Neural cell (in vitro differentiated cells): Measurements from ENCODE around the gene TGFBI. TPM values are rescaled to one million over a fixed set of nuclear protein-coding genes. Genes with fewer than 3 reads are reported as not detected.

Experiments
- H2AFZ ChIP-seq: fragments of 200-600, 300-800 bp; sonication (generic), shearing (Covaris generic); 2 replicates; pipeline ENCODE4 v1.6.0; 2014; ENCODE audit warnings: low read depth, mild to moderate bottlenecking, antibody characterized with exemption, low read length, moderate library complexity
- H3F3A ChIP-seq: fragments of 200-600 bp; shearing (Covaris generic); 2 replicates; pipeline ENCODE4 v1.6.1; 2016; ENCODE audit warnings: mild to moderate bottlenecking, moderate library complexity, mixed read lengths, antibody characterized with exemption, low read length; ENCODE audit not compliant: insufficient read depth, poor library complexity, severe bottlenecking
- H3K27ac ChIP-seq: fragments of 200-600, 300-800 bp; sonication (generic), shearing (Covaris generic); 2 replicates; pipeline ENCODE4 v1.5.1; 2014; ENCODE audit warnings: mild to moderate bottlenecking, low read length, moderate library complexity
- H3K27me3 ChIP-seq: fragments of 300-800, 200-600 bp; sonication (generic), shearing (Covaris generic); 2 replicates; pipeline ENCODE4 v1.6.0; 2014; ENCODE audit warnings: mild to moderate bottlenecking, low read depth, low read length, moderate library complexity; ENCODE audit not compliant: insufficient read depth
- H3K36me3 ChIP-seq: fragments of 300-800, 200-600 bp; sonication (generic), shearing (Covaris generic); 2 replicates; pipeline ENCODE4 v1.5.1; 2014; ENCODE audit warnings: mild to moderate bottlenecking, antibody characterized with exemption, low read length, moderate library complexity; ENCODE audit not compliant: insufficient read depth
- H3K4me2 ChIP-seq: fragments of 300-800, 200-600 bp; sonication (generic), shearing (Covaris generic); 2 replicates; pipeline ENCODE4 v1.6.0; 2014; ENCODE audit warnings: mild to moderate bottlenecking, low read length
- H3K4me3 ChIP-seq: fragments of 300-800, 200-600 bp; sonication (generic), shearing (Covaris generic); 2 replicates; pipeline ENCODE4 v1.5.1; 2014; ENCODE audit warnings: mild to moderate bottlenecking, low read length, moderate library complexity
- H3K79me2 ChIP-seq: fragments of 200-600 bp; shearing (Covaris generic); replicated peaks from 2 replicates; pipeline ENCODE4 v1.6.0; 2014; ENCODE audit warnings: mild to moderate bottlenecking, low read length, moderate library complexity; ENCODE audit not compliant: insufficient read depth
- H3K9ac ChIP-seq: fragments of 300-800, 200-600 bp; sonication (generic), shearing (Covaris generic); 2 replicates; pipeline ENCODE4 v1.6.1; 2016; ENCODE audit warnings: mild to moderate bottlenecking, low read length, mixed read lengths
- H3K9me2 ChIP-seq: fragments of 200-600 bp; shearing (Covaris generic); 2 replicates; pipeline ENCODE4 v1.6.1; 2016; ENCODE audit warnings: mild to moderate bottlenecking, low read length, mixed read lengths; ENCODE audit not compliant: insufficient read depth
- H3K9me3 ChIP-seq: fragments of 200-600, 300-800 bp; sonication (generic), shearing (Covaris generic); 2 replicates; pipeline ENCODE4 v1.6.1; 2016; ENCODE audit warnings: mild to moderate bottlenecking, mixed run types, low read length, moderate library complexity, mixed read lengths
- H4K20me1 ChIP-seq: fragments of 200-600 bp; shearing (Covaris generic); 2 replicates; pipeline ENCODE4 v1.6.1; 2016; ENCODE audit warnings: mild to moderate bottlenecking, mixed run types; ENCODE audit not compliant: insufficient read depth
- EP300 ChIP-seq: fragments of 450-650 bp; conservative IDR thresholded peaks from 2 replicates; pipeline ENCODE4 v1.6.1; 2014; ENCODE audit warnings: antibody characterized with exemption, mild to moderate bottlenecking, moderate library complexity; ENCODE audit not compliant: poor library complexity, severe bottlenecking
- EZH2 ChIP-seq: fragments of 200-600, 300-800 bp; shearing (Covaris generic), sonication (generic); IDR thresholded peaks from 2 replicates; pipeline ENCODE4 v1.6.1; 2014; ENCODE audit warnings: antibody characterized with exemption, low read length, borderline replicate concordance, mild to moderate bottlenecking; ENCODE audit not compliant: insufficient read depth, poor library complexity, severe bottlenecking
- MXI1 ChIP-seq: fragments of 450-650 bp; conservative IDR thresholded peaks from 2 replicates; pipeline ENCODE4 v1.6.1; 2014; ENCODE audit warnings: antibody characterized with exemption, mild to moderate bottlenecking; ENCODE audit not compliant: poor library complexity, severe bottlenecking
- POLR2AphosphoS5 ChIP-seq: IDR thresholded peaks from 2 replicates; pipeline ENCODE4 v1.6.1; 2012
- RAD21 ChIP-seq: fragments of 450-650 bp; conservative IDR thresholded peaks from 2 replicates; pipeline ENCODE4 v1.6.1; 2014; ENCODE audit warnings: antibody characterized with exemption, mild to moderate bottlenecking, moderate library complexity
- SMC3 ChIP-seq: fragments of 450-650 bp; conservative IDR thresholded peaks from 2 replicates; pipeline ENCODE4 v1.6.1; 2014; ENCODE audit warnings: antibody characterized with exemption, mild to moderate bottlenecking, moderate library complexity; ENCODE audit not compliant: poor library complexity
- TAF1 ChIP-seq: IDR thresholded peaks from 2 replicates; pipeline ENCODE4 v1.6.1; 2012; ENCODE audit warnings: low read depth
- polyA plus RNA-seq: library from polyadenylated mRNA; depleted of rRNA; stranded (reverse); fragments of >200 nt; gene quantifications from 2 replicates; pipeline ENCODE4 v1.2.3, GENCODE V29; 2014
- TF ChIP-seq, protein P1 (sequence below): IDR thresholded peaks from 2 replicates; pipeline ENCODE4 v1.6.1; 2012; ENCODE audit warnings: borderline replicate concordance
- TF ChIP-seq, protein P2 (sequence below): fragments of 450-650 bp; IDR thresholded peaks from 2 replicates; pipeline ENCODE4 v1.5.1; 2014; ENCODE audit warnings: antibody characterized with exemption, mild to moderate bottlenecking, moderate library complexity; ENCODE audit not compliant: poor library complexity, severe bottlenecking

The TGFBI gene
- polyA plus RNA-seq, 1 donor from 2014 or later: 0.71 TPM

DNA sequence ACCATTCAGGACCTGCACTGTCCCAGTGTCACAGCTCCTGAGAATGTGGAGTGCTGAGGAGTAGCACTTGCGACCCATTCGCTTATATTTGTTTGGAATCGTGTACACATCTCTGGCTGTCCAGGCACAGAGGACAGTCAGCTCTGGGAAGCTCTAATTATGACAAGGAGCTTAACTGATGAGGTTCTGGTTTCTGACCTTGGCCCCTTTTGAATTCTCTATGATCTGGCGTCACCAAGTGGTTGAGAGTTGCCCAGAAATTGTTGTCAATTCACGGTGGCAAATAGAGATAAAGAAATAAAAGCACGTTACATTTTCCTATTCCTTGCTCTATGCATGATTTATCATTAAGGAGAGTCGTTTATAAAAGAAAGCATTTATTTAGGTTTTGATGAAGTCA lies 39.1 kb upstream of the TGFBI start:
- H3K27ac ChIP-seq: no peak overlapping the region
- TF ChIP-seq, protein P1, sequence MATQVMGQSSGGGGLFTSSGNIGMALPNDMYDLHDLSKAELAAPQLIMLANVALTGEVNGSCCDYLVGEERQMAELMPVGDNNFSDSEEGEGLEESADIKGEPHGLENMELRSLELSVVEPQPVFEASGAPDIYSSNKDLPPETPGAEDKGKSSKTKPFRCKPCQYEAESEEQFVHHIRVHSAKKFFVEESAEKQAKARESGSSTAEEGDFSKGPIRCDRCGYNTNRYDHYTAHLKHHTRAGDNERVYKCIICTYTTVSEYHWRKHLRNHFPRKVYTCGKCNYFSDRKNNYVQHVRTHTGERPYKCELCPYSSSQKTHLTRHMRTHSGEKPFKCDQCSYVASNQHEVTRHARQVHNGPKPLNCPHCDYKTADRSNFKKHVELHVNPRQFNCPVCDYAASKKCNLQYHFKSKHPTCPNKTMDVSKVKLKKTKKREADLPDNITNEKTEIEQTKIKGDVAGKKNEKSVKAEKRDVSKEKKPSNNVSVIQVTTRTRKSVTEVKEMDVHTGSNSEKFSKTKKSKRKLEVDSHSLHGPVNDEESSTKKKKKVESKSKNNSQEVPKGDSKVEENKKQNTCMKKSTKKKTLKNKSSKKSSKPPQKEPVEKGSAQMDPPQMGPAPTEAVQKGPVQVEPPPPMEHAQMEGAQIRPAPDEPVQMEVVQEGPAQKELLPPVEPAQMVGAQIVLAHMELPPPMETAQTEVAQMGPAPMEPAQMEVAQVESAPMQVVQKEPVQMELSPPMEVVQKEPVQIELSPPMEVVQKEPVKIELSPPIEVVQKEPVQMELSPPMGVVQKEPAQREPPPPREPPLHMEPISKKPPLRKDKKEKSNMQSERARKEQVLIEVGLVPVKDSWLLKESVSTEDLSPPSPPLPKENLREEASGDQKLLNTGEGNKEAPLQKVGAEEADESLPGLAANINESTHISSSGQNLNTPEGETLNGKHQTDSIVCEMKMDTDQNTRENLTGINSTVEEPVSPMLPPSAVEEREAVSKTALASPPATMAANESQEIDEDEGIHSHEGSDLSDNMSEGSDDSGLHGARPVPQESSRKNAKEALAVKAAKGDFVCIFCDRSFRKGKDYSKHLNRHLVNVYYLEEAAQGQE: no peak
- TF ChIP-seq TAF1 (no peak), POLR2AphosphoS5 (no peak), EZH2 (no peak), EP300 (no peak), MXI1 (no peak), SMC3 (no peak), RAD21 (no peak)
- TF ChIP-seq, protein P2, sequence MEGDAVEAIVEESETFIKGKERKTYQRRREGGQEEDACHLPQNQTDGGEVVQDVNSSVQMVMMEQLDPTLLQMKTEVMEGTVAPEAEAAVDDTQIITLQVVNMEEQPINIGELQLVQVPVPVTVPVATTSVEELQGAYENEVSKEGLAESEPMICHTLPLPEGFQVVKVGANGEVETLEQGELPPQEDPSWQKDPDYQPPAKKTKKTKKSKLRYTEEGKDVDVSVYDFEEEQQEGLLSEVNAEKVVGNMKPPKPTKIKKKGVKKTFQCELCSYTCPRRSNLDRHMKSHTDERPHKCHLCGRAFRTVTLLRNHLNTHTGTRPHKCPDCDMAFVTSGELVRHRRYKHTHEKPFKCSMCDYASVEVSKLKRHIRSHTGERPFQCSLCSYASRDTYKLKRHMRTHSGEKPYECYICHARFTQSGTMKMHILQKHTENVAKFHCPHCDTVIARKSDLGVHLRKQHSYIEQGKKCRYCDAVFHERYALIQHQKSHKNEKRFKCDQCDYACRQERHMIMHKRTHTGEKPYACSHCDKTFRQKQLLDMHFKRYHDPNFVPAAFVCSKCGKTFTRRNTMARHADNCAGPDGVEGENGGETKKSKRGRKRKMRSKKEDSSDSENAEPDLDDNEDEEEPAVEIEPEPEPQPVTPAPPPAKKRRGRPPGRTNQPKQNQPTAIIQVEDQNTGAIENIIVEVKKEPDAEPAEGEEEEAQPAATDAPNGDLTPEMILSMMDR: no peak
- H3K4me2 ChIP-seq: no peak overlapping the region

DNA sequence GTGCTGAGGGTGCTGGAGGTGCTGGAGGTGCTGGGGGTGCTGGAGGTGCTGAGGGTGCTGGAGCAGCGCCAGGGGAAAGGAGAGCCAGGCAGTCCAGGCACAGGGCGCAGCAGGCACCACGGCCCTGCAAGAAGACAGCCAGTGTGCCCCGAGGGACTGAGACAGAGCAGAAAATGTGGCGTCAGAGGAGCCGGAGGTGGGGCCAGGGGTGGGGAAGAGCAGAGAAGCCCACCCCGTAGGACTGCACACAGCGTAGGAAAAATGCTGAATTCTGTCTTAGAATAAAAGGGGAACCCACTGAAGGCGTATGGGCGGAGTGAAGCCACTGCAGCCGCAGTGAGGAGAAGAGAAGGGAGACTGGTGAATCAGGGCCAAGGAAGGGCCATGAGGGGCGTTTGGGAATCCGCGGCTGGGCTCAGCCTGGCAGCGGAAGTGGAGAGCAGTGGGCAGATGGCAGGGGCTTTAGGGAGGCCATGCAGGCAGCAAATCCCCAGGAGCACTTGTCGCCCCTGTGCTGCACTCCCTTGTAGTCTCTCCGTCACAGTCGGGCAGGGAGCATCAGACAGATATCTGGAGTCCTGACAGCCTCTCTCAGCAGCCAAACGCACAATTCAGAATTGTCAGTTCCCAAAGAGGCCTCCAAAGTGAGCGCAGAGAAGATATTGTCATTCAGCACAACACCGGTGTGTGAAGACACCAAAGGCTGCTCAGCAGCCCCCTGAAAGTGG lies 38.1 kb upstream of the TGFBI start:
- Histone ChIP-seq H3K9me2 (no peaks in the 10 kb centered on the region), H3K27ac (peak overlapping the region; percentile 84), H3K4me2 (no peak overlapping the region), H3K9me3 (no peaks in the 10 kb centered on the region), H2AFZ (no peak overlapping the region), H3K79me2 (no peaks in the 10 kb centered on the region), H4K20me1 (no peaks in the 10 kb centered on the region), H3K9ac (peak overlapping the region; percentile 58), H3K36me3 (no peaks in the 10 kb centered on the region), H3K27me3 (no peaks in the 10 kb centered on the region), H3F3A (no peaks in the 10 kb centered on the region), H3K4me3 (peak overlapping the region; percentile 28)
- TF ChIP-seq SMC3 (no peak), POLR2AphosphoS5 (no peak), TAF1 (no peak), RAD21 (no peak), MXI1 (no peak), EZH2 (no peak), EP300 (no peak)
- TF ChIP-seq, protein P2: no peak
- TF ChIP-seq, protein P1: no peak

More for the DNA sequence above, 39.1 kb upstream of the TGFBI start:
- Histone ChIP-seq H3K27me3 (no peaks in the 10 kb centered on the region), H3K9me2 (no peaks in the 10 kb centered on the region), H3F3A (no peaks in the 10 kb centered on the region), H3K9ac (no peak overlapping the region), H2AFZ (no peak overlapping the region), H3K4me3 (no peak overlapping the region), H3K9me3 (no peaks in the 10 kb centered on the region), H3K79me2 (no peaks in the 10 kb centered on the region), H4K20me1 (no peaks in the 10 kb centered on the region), H3K36me3 (no peaks in the 10 kb centered on the region)
